ENCODE measurements around the gene CTDNEP1. TPM values are rescaled to one million over a fixed set of nuclear protein-coding genes. Genes with fewer than 3 reads are reported as not detected.

Gene CTDNEP1
- total RNA-seq, 4 donors from 2014 or later = 71.5 to 150 (median 111) TPM

- DNase-seq = peak; percentile 89 to 92
- no peaks in the 10 kb centered on the region for H3K27me3 ChIP-seq
- peaks cover 0 to 43% of the 10 kb centered on the region in 2 donors for H3K36me3 ChIP-seq
- peak; percentile 71 to 77 for ATAC-seq
- TF ChIP-seq POLR2A (IDR thresholded peaks at IDR 0.05) = peak; percentile 94 to 95
- no peak for TF ChIP-seq CTCF (IDR thresholded peaks at IDR 0.05 in 4 of 5, conservative IDR thresholded peaks at IDR 0.05 in 1 of 5)
- in situ Hi-C loops (cut with MboI; ENCODE audit: low sequenced_read_pairs in 4 of 4) = no loop called here
- no peaks in the 10 kb centered on the region for H3K9me3 ChIP-seq
- peaks cover 57 to 70% of the 10 kb centered on the region in 2 donors for H3K4me1 ChIP-seq
- H3K4me3 ChIP-seq = peak within 1 kb of the TSS; percentile 75 to 90 (median 84)
- intact Hi-C loops (cut with DNase I; ENCODE audit: low total_unique reads) = loop anchor here (1.0 to 10.0 kb wide), 3 partner anchors 15 to 615 kb away; partner anchors contain the start of genes DVL2 and KDM6B
- peak within 1 kb of the TSS; percentile 91 to 99 (median 96) for H3K27ac ChIP-seq
Measured at GRCh38 chr17:7219812-7220592, 31.5 kb downstream of the CTDNEP1 start, which contains the start of the genes ACADVL and DLG4. Gene ACADVL (plus strand): TSS chr17:7219938. CDS start chr17:7219985, 47 bp downstream. Gene DLG4 (minus strand): TSS chr17:7219836.

GRCh38 chr17:7219229-7219811, 32.2 kb downstream of the CTDNEP1 start:
- in situ Hi-C loops (cut with MboI; ENCODE audit: low sequenced_read_pairs in 4 of 4) = no loop called here
- Histone ChIP-seq H3K36me3 (peaks cover 0 to 38% of the 10 kb centered on the region in 2 donors), H3K27ac (peak overlapping the region; percentile 91 to 99 (median 96)), H3K4me3 (peak overlapping the region; percentile 75 to 90 (median 84)), H3K9me3 (no peaks in the 10 kb centered on the region), H3K27me3 (no peaks in the 10 kb centered on the region), H3K4me1 (peaks cover 61 to 70% of the 10 kb centered on the region in 2 donors)
- TF ChIP-seq CTCF (IDR thresholded peaks at IDR 0.05 in 4 of 5, conservative IDR thresholded peaks at IDR 0.05 in 1 of 5) (no peak), POLR2A (IDR thresholded peaks at IDR 0.05) (no peak)
- DNase-seq (no peak), ATAC-seq (peak; percentile 2 to 4)
- intact Hi-C loops (cut with DNase I; ENCODE audit: low total_unique reads) = loop anchor here (1.0 to 10.0 kb wide), 2 partner anchors 77 to 615 kb away; partner anchors contain the start of gene KDM6B

- ATAC-seq = no peak
- DNase-seq = no peak
- TF ChIP-seq CTCF (IDR thresholded peaks at IDR 0.05 in 4 of 5, conservative IDR thresholded peaks at IDR 0.05 in 1 of 5) = no peak
- no peak for TF ChIP-seq POLR2A (IDR thresholded peaks at IDR 0.05)
- H3K36me3 ChIP-seq = peaks cover 0 to 32% of the 10 kb centered on the region in 2 donors
- peak overlapping the region in 1 of 4 donors; percentile 80 for H3K4me3 ChIP-seq
- no peaks in the 10 kb centered on the region for H3K27me3 ChIP-seq
- peaks cover 64 to 68% of the 10 kb centered on the region in 2 donors for H3K4me1 ChIP-seq
- intact Hi-C loops (cut with DNase I; ENCODE audit: low total_unique reads) (loop anchor here (1.0 to 10.0 kb wide), 2 partner anchors 78 to 616 kb away; partner anchors contain the start of gene KDM6B), in situ Hi-C loops (cut with MboI; ENCODE audit: low sequenced_read_pairs in 4 of 4) (no loop called here)
- peak overlapping the region; percentile 91 to 99 (median 96) for H3K27ac ChIP-seq
- no peaks in the 10 kb centered on the region for H3K9me3 ChIP-seq
Measured at GRCh38 chr17:7218758-7219157, 32.8 kb downstream of the CTDNEP1 start.

- TF ChIP-seq CTCF (IDR thresholded peaks at IDR 0.05 in 4 of 5, conservative IDR thresholded peaks at IDR 0.05 in 1 of 5) = no peak
- no peak for TF ChIP-seq POLR2A (IDR thresholded peaks at IDR 0.05)
- peaks cover 0 to 26% of the 10 kb centered on the region in 2 donors for H3K36me3 ChIP-seq
- no peaks in the 10 kb centered on the region for H3K9me3 ChIP-seq
- intact Hi-C loops (cut with DNase I; ENCODE audit: low total_unique reads) (loop anchor here (10.0 kb wide), 1 partner anchor 617 kb away; the partner anchor contains the start of gene KDM6B), in situ Hi-C loops (cut with MboI; ENCODE audit: low sequenced_read_pairs in 4 of 4) (no loop called here)
- no peak for DNase-seq
- H3K27ac ChIP-seq = peak overlapping the region; percentile 56 to 99 (median 72)
- ATAC-seq = no peak
- H3K4me3 ChIP-seq = peak overlapping the region in 2 of 4 donors; percentile 45 to 51
- peaks cover 61 to 62% of the 10 kb centered on the region in 2 donors for H3K4me1 ChIP-seq
- H3K27me3 ChIP-seq = peaks cover 0 to under 1% (median 0%) of the 10 kb centered on the region in 3 donors
Measured at GRCh38 chr17:7218166-7218565, 33.4 kb downstream of the CTDNEP1 start.
